Caco-2 (cell line): ENCODE data around the gene AGAP1. TPM values are rescaled to one million over a fixed set of nuclear protein-coding genes. Genes with fewer than 3 reads are reported as not detected.

Source experiments
- BruUV-seq: library from RNA; stranded (reverse); fragments of 400-500 nt; replicated peaks from 2 replicates; lab custom pipeline; 2021; lab: Mats Ljungman, UMichigan
- CTCF ChIA-PET: fragments of 300-600 bp; sonication (Branson Sonifier 250); formaldehyde crosslinking; loops from one replicate; lab custom pipeline; 2022; ENCODE audit warnings: antibody characterized with exemption; lab: Charles Lee
- POLR2A ChIA-PET: fragments of 300-600 bp; sonication (Branson Sonifier 250); formaldehyde crosslinking; loops from one replicate; lab custom pipeline; 2022; ENCODE audit warnings: antibody characterized with exemption; lab: Charles Lee
- DNase-seq, 2 experiments: peaks; one replicate each; pipeline versions ENCODE4 v3.0.0 to v3.0.0-alpha.2; 2020 to 2022
- H3K27me3 ChIP-seq: replicated peaks from 2 replicates; pipeline ENCODE4 v1.6.0; 2011; ENCODE audit warnings: low read length; ENCODE audit not compliant: control insufficient read depth, insufficient read depth
- H3K36me3 ChIP-seq: 2 replicates; pipeline ENCODE4 v1.5.1; 2011; ENCODE audit warnings: low read length; ENCODE audit not compliant: control insufficient read depth, insufficient read depth
- H3K4me1 ChIP-seq: fragments of 250-450 bp; sonication (Bioruptor Pico); 2 replicates; pipeline ENCODE4 v1.5.1; 2020; ENCODE audit warnings: mild to moderate bottlenecking
- H3K4me3 ChIP-seq: 2 replicates; pipeline ENCODE4 v1.5.1; 2011; ENCODE audit warnings: low read depth, mild to moderate bottlenecking, control low read depth, low read length
- H3K9me3 ChIP-seq: fragments of 250-450 bp; sonication (Bioruptor Pico); 2 replicates; pipeline ENCODE4 v1.5.1; 2020; ENCODE audit warnings: mild to moderate bottlenecking, moderate library complexity
- H3K27ac Mint-ChIP-seq: one replicate; pipeline ENCODE4 v1.8.0; 2022; ENCODE audit warnings: mixed read lengths; ENCODE audit not compliant: unreplicated experiment
- H3K27me3 Mint-ChIP-seq: one replicate; pipeline ENCODE4 v1.8.0; 2022; ENCODE audit warnings: mixed read lengths; ENCODE audit not compliant: insufficient read depth, unreplicated experiment
- H3K36me3 Mint-ChIP-seq: one replicate; pipeline ENCODE4 v1.8.0; 2022; ENCODE audit warnings: mild to moderate bottlenecking, mixed read lengths; ENCODE audit not compliant: insufficient read depth, unreplicated experiment
- H3K4me1 Mint-ChIP-seq: one replicate; pipeline ENCODE4 v1.8.0; 2022; ENCODE audit warnings: low read depth, mixed read lengths; ENCODE audit not compliant: unreplicated experiment
- H3K4me3 Mint-ChIP-seq: one replicate; pipeline ENCODE4 v1.8.0; 2022; ENCODE audit warnings: mild to moderate bottlenecking, moderate library complexity, mixed read lengths; ENCODE audit not compliant: unreplicated experiment
- H3K9me3 Mint-ChIP-seq: one replicate; pipeline ENCODE4 v1.8.0; 2022; ENCODE audit warnings: mixed read lengths; ENCODE audit not compliant: unreplicated experiment
- intact Hi-C: fragments of 100-400 bp; cut with micrococcal nuclease; formaldehyde crosslinking; loops from one replicate; pipeline ENCODE4 v1.10.0; 2022; ENCODE audit not compliant: unreplicated experiment
- total RNA-seq: library from RNA; stranded (reverse); gene quantifications from 2 replicates; pipeline ENCODE4 v1.2.3, GENCODE V29; 2022
- TF ChIP-seq, protein P1 (sequence below), 2 experiments: fragments of 200-600 bp in 1 of 2; IDR thresholded peaks; 1 replicate in 1 of 2; 2 replicates in 1 of 2; pipeline versions ENCODE4 v1.5.1 to v1.8.0; 2011 to 2022; ENCODE audit warnings: antibody characterized with exemption in 1 of 2, control low read depth in 1 of 2, inconsistent platforms in 1 of 2, low read depth in 1 of 2, low read length in 1 of 2, mild to moderate bottlenecking in 1 of 2, moderate library complexity in 1 of 2; ENCODE audit not compliant: insufficient read depth in 1 of 2, severe bottlenecking in 1 of 2, unreplicated experiment in 1 of 2

Gene AGAP1
- total RNA-seq, 1 experiment from 2014 or later = 41.7 TPM

DNA sequence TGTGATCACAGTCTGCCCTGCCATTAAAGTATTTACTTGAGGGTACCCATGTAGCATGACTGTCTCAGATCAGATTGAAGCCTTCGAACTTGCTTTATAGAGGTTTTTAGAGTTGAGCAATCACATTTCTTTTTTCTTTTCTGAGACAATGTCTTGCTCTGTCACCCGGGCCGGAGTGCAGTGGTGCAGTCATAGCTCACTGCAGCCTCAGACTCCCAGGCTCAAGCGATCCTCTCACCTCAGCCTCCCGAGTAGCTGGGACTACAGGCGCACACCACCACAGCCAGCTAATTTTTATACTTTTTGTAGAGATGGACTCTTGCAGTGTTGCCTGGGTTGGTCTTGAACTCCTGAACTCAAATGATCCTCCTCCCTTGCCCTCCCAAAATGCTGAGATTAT is 153.4 kb downstream of the AGAP1 start:
- Histone ChIP-seq H3K27me3 (no peaks in the 10 kb centered on the region), H3K9me3 (no peaks in the 10 kb centered on the region), H3K4me1 (no peaks in the 10 kb centered on the region), H3K4me3 (no peak overlapping the region), H3K36me3 (no peaks in the 10 kb centered on the region)
- ChIA-PET CTCF (no interaction called here), POLR2A (no interaction called here)
- BruUV-seq = no TSS peak
- Mint-ChIP-seq H3K27ac (no peak overlapping the region), H3K4me1 (no peaks in the 10 kb centered on the region), H3K9me3 (no peaks in the 10 kb centered on the region), H3K4me3 (no peak overlapping the region), H3K27me3 (no peaks in the 10 kb centered on the region), H3K36me3 (no peaks in the 10 kb centered on the region)
- TF ChIP-seq, protein P1, sequence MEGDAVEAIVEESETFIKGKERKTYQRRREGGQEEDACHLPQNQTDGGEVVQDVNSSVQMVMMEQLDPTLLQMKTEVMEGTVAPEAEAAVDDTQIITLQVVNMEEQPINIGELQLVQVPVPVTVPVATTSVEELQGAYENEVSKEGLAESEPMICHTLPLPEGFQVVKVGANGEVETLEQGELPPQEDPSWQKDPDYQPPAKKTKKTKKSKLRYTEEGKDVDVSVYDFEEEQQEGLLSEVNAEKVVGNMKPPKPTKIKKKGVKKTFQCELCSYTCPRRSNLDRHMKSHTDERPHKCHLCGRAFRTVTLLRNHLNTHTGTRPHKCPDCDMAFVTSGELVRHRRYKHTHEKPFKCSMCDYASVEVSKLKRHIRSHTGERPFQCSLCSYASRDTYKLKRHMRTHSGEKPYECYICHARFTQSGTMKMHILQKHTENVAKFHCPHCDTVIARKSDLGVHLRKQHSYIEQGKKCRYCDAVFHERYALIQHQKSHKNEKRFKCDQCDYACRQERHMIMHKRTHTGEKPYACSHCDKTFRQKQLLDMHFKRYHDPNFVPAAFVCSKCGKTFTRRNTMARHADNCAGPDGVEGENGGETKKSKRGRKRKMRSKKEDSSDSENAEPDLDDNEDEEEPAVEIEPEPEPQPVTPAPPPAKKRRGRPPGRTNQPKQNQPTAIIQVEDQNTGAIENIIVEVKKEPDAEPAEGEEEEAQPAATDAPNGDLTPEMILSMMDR (IDR thresholded peaks at IDR 0.05; ENCODE audit: insufficient read depth in 1 of 2, low read depth in 1 of 2, low read length in 1 of 2, severe bottlenecking in 1 of 2, unreplicated experiment in 1 of 2) = no peak
- intact Hi-C loops = no loop called here
- DNase-seq = no peak

DNA sequence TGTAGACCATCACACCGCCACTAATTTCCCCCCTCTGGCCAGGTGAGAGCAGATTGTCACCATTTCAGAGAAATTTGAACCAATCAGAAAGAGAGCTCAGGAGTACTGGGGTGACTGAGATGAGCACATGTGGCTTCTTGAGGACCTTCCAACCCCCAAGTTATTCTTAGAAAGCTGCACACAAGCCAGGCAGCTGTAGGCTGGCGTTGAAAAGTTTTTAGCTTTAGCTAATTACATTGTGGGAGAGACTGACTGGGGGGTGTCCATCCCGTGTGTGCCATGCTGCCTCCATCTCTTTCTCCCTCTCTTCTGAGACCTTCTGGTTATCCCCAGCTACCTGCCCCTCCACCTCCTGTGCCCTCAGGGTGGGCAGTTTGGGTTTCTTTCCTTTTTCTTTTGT is 154.0 kb downstream of the AGAP1 start:
- no peaks in the 10 kb centered on the region for H3K27me3 Mint-ChIP-seq
- H3K9me3 ChIP-seq = no peaks in the 10 kb centered on the region
- BruUV-seq = no TSS peak
- H3K4me1 Mint-ChIP-seq = no peaks in the 10 kb centered on the region
- POLR2A ChIA-PET = no interaction called here
- no peak overlapping the region for H3K4me3 ChIP-seq
- H3K27ac Mint-ChIP-seq = no peak overlapping the region
- no peak for DNase-seq
- no peaks in the 10 kb centered on the region for H3K4me1 ChIP-seq
- CTCF ChIA-PET = interaction anchor here (0.6 kb wide), 1 partner anchor 49 kb away, joined by 3 read pairs; no protein-coding TSS in a partner anchor
- H3K36me3 Mint-ChIP-seq = no peaks in the 10 kb centered on the region
- no peaks in the 10 kb centered on the region for H3K9me3 Mint-ChIP-seq
- no peaks in the 10 kb centered on the region for H3K36me3 ChIP-seq
- no peak overlapping the region for H3K4me3 Mint-ChIP-seq
- TF ChIP-seq, protein P1 (IDR thresholded peaks at IDR 0.05; ENCODE audit: insufficient read depth in 1 of 2, low read depth in 1 of 2, low read length in 1 of 2, severe bottlenecking in 1 of 2, unreplicated experiment in 1 of 2) = no peak
- no peaks in the 10 kb centered on the region for H3K27me3 ChIP-seq
- intact Hi-C loops = no loop called here

DNA sequence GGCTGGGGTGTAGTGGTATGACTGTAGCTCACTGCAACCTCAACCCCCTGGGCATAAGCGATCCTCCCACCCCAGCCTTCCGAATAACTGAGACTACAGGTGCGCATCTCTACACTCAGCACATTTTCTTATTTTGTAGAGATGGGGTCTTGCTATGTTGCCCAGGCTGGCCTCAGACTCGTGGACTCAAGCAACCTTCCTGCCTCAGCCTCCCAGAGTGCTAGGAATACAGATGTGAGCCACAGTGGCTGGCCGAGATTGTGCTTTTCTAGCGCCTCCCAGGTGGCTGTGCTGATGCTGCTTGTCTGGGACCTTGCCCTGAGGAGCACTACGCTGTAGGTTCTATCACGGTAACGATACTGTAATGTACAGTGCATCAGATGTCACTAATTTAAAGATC is 155.6 kb downstream of the AGAP1 start:
- H3K27me3 ChIP-seq = no peaks in the 10 kb centered on the region
- H3K4me3 Mint-ChIP-seq = no peak overlapping the region
- H3K27me3 Mint-ChIP-seq = no peaks in the 10 kb centered on the region
- H3K36me3 Mint-ChIP-seq = no peaks in the 10 kb centered on the region
- no peaks in the 10 kb centered on the region for H3K4me1 ChIP-seq
- no TSS peak for BruUV-seq
- H3K4me3 ChIP-seq = no peak overlapping the region
- no peak for DNase-seq
- intact Hi-C loops = no loop called here
- no peaks in the 10 kb centered on the region for H3K9me3 Mint-ChIP-seq
- no peaks in the 10 kb centered on the region for H3K9me3 ChIP-seq
- H3K4me1 Mint-ChIP-seq = no peaks in the 10 kb centered on the region
- CTCF ChIA-PET = no interaction called here
- POLR2A ChIA-PET = no interaction called here
- H3K36me3 ChIP-seq = no peaks in the 10 kb centered on the region
- TF ChIP-seq, protein P1 (IDR thresholded peaks at IDR 0.05; ENCODE audit: insufficient read depth in 1 of 2, low read depth in 1 of 2, low read length in 1 of 2, severe bottlenecking in 1 of 2, unreplicated experiment in 1 of 2) = no peak
- H3K27ac Mint-ChIP-seq = no peak overlapping the region
